ENCODE results near the gene TMEM79. TPM values are rescaled to one million over a fixed set of nuclear protein-coding genes. Genes with fewer than 3 reads are reported as not detected.
A peak's percentile ranks its signal among the peaks of the same experiment; 100 is the strongest.

TMEM79 gene
- total RNA-seq, 1 donor from 2014 or later = 3.3 TPM

DNA sequence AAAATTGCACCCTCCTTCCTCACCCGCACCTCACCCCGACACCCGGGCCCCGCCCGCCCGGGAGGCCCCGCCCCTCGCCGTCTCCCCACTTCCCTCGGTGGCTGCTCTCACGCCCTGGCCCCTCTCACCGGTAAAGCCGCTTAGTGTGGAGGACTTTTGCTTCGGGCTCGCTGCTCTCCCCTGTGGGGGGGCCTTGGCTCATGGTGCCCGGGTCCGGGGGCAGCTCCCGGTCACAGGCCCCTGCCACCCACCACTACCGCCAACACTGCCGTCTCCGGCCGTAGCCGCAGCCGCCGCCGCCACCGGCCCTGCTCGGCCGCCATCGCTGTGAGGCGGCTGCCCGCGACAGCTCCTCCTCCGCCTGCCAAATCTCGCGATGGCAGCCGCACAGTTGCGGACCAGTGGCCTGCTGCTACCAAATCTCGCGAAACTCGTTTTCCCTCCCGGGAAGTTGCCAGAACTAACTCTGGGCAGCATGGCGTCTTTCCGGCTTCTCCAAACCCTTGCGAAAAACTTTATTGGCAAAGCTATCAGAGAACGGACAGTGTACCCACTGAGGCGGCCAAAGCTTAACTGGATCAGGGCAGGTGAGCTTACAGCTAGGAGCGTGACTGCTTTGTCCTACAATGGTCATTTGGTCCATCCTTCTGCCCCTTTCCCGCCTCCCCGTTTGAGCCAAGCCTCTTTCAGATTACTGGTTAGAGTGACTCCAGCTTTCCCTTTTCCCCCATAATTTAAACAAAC lies 1.5 kb upstream of the TMEM79 start, which contains the start of gene SMG5:
TSS of gene SMG5 (minus strand) at position 347 of the 744 bp plus-strand sequence. CDS start at position 202, 145 bp downstream.
- Mint-ChIP-seq H3K4me3 (ENCODE audit: unreplicated experiment) (peak within 1 kb of the TSS; percentile 86), H3K27ac (ENCODE audit: unreplicated experiment) (peak within 1 kb of the TSS; percentile 88), H3K36me3 (ENCODE audit: unreplicated experiment) (peaks cover 10% of the 10 kb centered on the region), H3K4me1 (ENCODE audit: unreplicated experiment) (peaks cover 28% of the 10 kb centered on the region), H3K27me3 (ENCODE audit: unreplicated experiment) (no peaks in the 10 kb centered on the region), H3K9me3 (ENCODE audit: unreplicated experiment) (no peaks in the 10 kb centered on the region)
- TF ChIP-seq, protein P1, sequence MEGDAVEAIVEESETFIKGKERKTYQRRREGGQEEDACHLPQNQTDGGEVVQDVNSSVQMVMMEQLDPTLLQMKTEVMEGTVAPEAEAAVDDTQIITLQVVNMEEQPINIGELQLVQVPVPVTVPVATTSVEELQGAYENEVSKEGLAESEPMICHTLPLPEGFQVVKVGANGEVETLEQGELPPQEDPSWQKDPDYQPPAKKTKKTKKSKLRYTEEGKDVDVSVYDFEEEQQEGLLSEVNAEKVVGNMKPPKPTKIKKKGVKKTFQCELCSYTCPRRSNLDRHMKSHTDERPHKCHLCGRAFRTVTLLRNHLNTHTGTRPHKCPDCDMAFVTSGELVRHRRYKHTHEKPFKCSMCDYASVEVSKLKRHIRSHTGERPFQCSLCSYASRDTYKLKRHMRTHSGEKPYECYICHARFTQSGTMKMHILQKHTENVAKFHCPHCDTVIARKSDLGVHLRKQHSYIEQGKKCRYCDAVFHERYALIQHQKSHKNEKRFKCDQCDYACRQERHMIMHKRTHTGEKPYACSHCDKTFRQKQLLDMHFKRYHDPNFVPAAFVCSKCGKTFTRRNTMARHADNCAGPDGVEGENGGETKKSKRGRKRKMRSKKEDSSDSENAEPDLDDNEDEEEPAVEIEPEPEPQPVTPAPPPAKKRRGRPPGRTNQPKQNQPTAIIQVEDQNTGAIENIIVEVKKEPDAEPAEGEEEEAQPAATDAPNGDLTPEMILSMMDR (IDR thresholded peaks at IDR 0.05) = no peak
- DNase-seq (ENCODE audit: extremely low spot score, unreplicated experiment) = peak; percentile 98

DNA sequence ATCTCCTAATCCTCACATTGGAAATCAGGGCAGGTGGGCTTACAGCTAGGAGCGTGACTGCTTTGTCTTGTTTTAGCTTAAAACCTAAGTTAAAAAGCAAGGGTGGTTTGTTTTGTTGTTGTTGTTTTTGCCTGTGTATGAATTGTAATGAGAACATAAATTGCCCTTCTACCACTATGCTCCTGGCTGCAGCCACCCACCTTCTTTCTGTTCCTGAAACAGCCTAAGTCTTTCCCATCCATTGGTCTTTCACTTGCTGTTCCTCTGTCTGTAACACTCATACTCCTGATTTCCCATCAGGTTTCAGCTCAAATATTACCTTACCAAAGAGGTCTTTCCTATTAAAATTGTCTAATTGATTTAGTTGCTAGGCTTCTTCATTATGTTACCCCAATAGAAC lies 604 bp upstream of the TMEM79 start:
- peaks cover 1% of the 10 kb centered on the region for H3K36me3 Mint-ChIP-seq (ENCODE audit: unreplicated experiment)
- TF ChIP-seq, protein P1 (IDR thresholded peaks at IDR 0.05) = no peak
- no peaks in the 10 kb centered on the region for H3K9me3 Mint-ChIP-seq (ENCODE audit: unreplicated experiment)
- H3K4me3 Mint-ChIP-seq (ENCODE audit: unreplicated experiment) = peak overlapping the region; percentile 86
- H3K4me1 Mint-ChIP-seq (ENCODE audit: unreplicated experiment) = peaks cover 28% of the 10 kb centered on the region
- H3K27ac Mint-ChIP-seq (ENCODE audit: unreplicated experiment) = peak overlapping the region; percentile 88
- DNase-seq (ENCODE audit: extremely low spot score, unreplicated experiment) = no peak
- no peaks in the 10 kb centered on the region for H3K27me3 Mint-ChIP-seq (ENCODE audit: unreplicated experiment)

DNA sequence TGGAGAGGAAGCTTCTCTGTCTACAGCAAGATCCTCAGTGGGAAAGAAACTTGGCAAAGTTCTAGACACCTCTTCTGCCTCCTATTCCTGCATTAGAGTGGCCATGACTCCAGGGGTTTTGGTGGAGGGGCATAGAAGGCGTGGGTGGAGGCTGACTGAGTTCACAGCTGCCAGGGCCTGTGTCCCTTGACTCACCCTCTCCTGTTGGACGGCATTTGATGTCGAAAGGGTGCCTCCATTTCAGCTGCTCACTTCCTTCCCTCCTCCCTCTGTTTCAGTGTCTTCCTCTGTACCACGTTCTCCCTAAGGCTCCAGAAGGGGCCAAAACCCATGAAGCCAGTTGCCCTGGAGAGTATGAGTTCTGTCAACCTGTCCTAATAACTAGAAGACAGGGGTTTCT lies 632 bp downstream of the TMEM79 start:
- Mint-ChIP-seq H3K4me1 (ENCODE audit: unreplicated experiment) (peaks cover 28% of the 10 kb centered on the region), H3K27ac (ENCODE audit: unreplicated experiment) (no peak overlapping the region), H3K27me3 (ENCODE audit: unreplicated experiment) (no peaks in the 10 kb centered on the region), H3K36me3 (ENCODE audit: unreplicated experiment) (peaks cover 3% of the 10 kb centered on the region), H3K4me3 (ENCODE audit: unreplicated experiment) (no peak overlapping the region), H3K9me3 (ENCODE audit: unreplicated experiment) (no peaks in the 10 kb centered on the region)
- no peak for DNase-seq (ENCODE audit: extremely low spot score, unreplicated experiment)
- TF ChIP-seq, protein P1 (IDR thresholded peaks at IDR 0.05) = no peak

DNA sequence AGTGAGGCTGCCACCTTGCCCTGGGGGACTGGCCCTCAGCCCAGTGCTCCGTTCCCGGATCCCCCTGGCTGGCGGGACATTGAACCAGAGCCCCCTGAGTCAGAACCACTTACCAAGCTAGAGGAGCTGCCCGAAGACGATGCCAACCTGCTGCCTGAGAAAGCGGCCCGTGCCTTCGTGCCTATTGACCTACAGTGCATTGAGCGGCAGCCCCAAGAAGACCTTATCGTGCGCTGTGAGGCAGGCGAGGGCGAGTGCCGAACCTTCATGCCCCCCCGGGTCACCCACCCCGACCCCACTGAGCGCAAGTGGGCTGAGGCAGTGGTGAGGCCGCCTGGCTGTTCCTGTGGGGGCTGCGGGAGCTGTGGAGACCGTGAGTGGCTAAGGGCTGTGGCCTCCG lies 1.3 kb downstream of the TMEM79 start:
- no peak for DNase-seq (ENCODE audit: extremely low spot score, unreplicated experiment)
- Mint-ChIP-seq H3K4me1 (ENCODE audit: unreplicated experiment) (peaks cover 31% of the 10 kb centered on the region), H3K27ac (ENCODE audit: unreplicated experiment) (no peak overlapping the region), H3K9me3 (ENCODE audit: unreplicated experiment) (no peaks in the 10 kb centered on the region), H3K4me3 (ENCODE audit: unreplicated experiment) (no peak overlapping the region), H3K27me3 (ENCODE audit: unreplicated experiment) (no peaks in the 10 kb centered on the region), H3K36me3 (ENCODE audit: unreplicated experiment) (peaks cover 7% of the 10 kb centered on the region)
- TF ChIP-seq, protein P1 (IDR thresholded peaks at IDR 0.05) = no peak

DNA sequence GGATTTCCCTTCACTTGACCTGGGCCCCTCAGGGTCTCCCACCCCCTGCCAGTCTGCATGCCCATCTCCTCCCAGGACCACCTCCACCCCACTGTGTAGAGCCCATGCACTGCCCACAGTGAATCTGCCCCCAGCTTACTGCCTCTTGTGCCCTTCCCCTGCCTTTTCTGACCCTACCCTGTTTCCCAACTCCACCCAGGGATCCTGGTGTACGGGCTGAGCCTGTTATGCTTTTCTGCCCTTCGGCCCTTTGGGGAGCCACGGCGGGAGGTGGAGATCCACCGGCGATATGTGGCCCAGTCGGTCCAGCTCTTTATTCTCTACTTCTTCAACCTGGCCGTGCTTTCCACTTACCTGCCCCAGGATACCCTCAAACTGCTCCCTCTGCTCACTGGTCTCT lies 1.9 kb downstream of the TMEM79 start:
- no peak for DNase-seq (ENCODE audit: extremely low spot score, unreplicated experiment)
- no peaks in the 10 kb centered on the region for H3K27me3 Mint-ChIP-seq (ENCODE audit: unreplicated experiment)
- TF ChIP-seq, protein P1 (IDR thresholded peaks at IDR 0.05) = no peak
- H3K27ac Mint-ChIP-seq (ENCODE audit: unreplicated experiment) = no peak overlapping the region
- no peaks in the 10 kb centered on the region for H3K9me3 Mint-ChIP-seq (ENCODE audit: unreplicated experiment)
- H3K4me1 Mint-ChIP-seq (ENCODE audit: unreplicated experiment) = peaks cover 28% of the 10 kb centered on the region
- peaks cover 7% of the 10 kb centered on the region for H3K36me3 Mint-ChIP-seq (ENCODE audit: unreplicated experiment)
- no peak overlapping the region for H3K4me3 Mint-ChIP-seq (ENCODE audit: unreplicated experiment)

Data from osteocyte (in vitro differentiated cells).